GM12878 (cell line): ENCODE results near the gene USP25. TPM values are rescaled to one million over a fixed set of nuclear protein-coding genes. Genes with fewer than 3 reads are reported as not detected.

ENCODE experiments used
- EP300 ChIP-seq, 2 experiments: fragments of 150-350 bp in 1 of 2; IDR thresholded peaks; 2 replicates each; pipeline ENCODE4 v1.6.1; 2011 to 2012; ENCODE audit warnings: low read depth in 2 of 2, low read length in 2 of 2, borderline replicate concordance in 1 of 2, improper control_type of control experiment in 1 of 2, inconsistent platforms in 1 of 2; ENCODE audit not compliant: control insufficient read depth in 1 of 2
- KLF5 ChIP-seq: fragments of 450-650 bp; IDR thresholded peaks from 2 replicates; pipeline ENCODE4 v1.6.1; 2014; ENCODE audit warnings: mild to moderate bottlenecking; ENCODE audit not compliant: partially characterized antibody
- POLR2A ChIP-seq: IDR thresholded peaks from 2 replicates; pipeline ENCODE4 v1.6.1; 2011; ENCODE audit warnings: low read depth, mild to moderate bottlenecking, low read length
- SP1 ChIP-seq: IDR thresholded peaks from one replicate; pipeline ENCODE4 v1.6.1; 2011; ENCODE audit warnings: low read depth, low read length
- YBX1 ChIP-seq: fragments of 450-650 bp; IDR thresholded peaks from 2 replicates; pipeline ENCODE4 v1.6.1; 2016; ENCODE audit warnings: antibody characterized with exemption
- ZNF592 ChIP-seq: fragments of 450-650 bp; IDR thresholded peaks from 2 replicates; pipeline ENCODE4 v1.6.1; 2017; ENCODE audit warnings: mild to moderate bottlenecking, moderate library complexity
- polyA plus RNA-seq, 11 experiments: library from polyadenylated mRNA; depleted of rRNA in 4 of 11; unstranded in 6 of 11; stranded (reverse) in 5 of 11; fragments of >200 nt; fragmentation: Nextera tagmentation in 4 of 11; fragmentation: Illumina TruSeq in 1 of 11; extraction: Ambion mirVana in 4 of 11; extraction: Trizol in 1 of 11; gene quantifications; 1 replicate in 1 of 11; 2 replicates in 10 of 11; pipeline versions ENCODE4 v1.2.1 to v1.2.3, GENCODE V29; 2011 to 2016; ENCODE audit warnings: inconsistent platforms in 2 of 11, missing spikeins in 2 of 11, low read depth in 1 of 11
- total RNA-seq, 4 experiments: library from RNA; depleted of rRNA in 3 of 4; stranded (reverse); fragments of >200 nt in 3 of 4; fragmentation: Illumina TruSeq in 1 of 4; extraction: Trizol in 1 of 4; gene quantifications; 2 replicates each; pipeline versions ENCODE4 v1.2.1 to v1.2.3, GENCODE V29; 2013 to 2021
- TF ChIP-seq, protein P1 (sequence below): fragments of 450-650 bp; conservative IDR thresholded peaks from 2 replicates; pipeline ENCODE4 v1.6.1; 2017; ENCODE audit warnings: mild to moderate bottlenecking, moderate library complexity

Gene USP25
- total and polyA plus RNA-seq, 10 of the 15 experiments (the other 5 are each of a cell fraction or from before 2014, with no cell fraction given): 1.5 to 31.3 (median 23.4) TPM

- TF ChIP-seq ZNF592 (no peak), EP300 (IDR thresholded peaks at IDR 0.05; ENCODE audit: borderline replicate concordance in 1 of 2, control insufficient read depth in 1 of 2, low read depth in 2 of 2, low read length in 2 of 2) (no peak), POLR2A (no peak), SP1 (no peak), YBX1 (no peak), KLF5 (no peak)
- TF ChIP-seq, protein P1, sequence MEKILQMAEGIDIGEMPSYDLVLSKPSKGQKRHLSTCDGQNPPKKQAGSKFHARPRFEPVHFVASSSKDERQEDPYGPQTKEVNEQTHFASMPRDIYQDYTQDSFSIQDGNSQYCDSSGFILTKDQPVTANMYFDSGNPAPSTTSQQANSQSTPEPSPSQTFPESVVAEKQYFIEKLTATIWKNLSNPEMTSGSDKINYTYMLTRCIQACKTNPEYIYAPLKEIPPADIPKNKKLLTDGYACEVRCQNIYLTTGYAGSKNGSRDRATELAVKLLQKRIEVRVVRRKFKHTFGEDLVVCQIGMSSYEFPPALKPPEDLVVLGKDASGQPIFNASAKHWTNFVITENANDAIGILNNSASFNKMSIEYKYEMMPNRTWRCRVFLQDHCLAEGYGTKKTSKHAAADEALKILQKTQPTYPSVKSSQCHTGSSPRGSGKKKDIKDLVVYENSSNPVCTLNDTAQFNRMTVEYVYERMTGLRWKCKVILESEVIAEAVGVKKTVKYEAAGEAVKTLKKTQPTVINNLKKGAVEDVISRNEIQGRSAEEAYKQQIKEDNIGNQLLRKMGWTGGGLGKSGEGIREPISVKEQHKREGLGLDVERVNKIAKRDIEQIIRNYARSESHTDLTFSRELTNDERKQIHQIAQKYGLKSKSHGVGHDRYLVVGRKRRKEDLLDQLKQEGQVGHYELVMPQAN: no peak
Observed at GRCh38 chr21:15894596-15894995, 164.8 kb downstream of the USP25 start (continued).
